ENCODE results near the gene PKD1L1.

PKD1L1 gene

DNA sequence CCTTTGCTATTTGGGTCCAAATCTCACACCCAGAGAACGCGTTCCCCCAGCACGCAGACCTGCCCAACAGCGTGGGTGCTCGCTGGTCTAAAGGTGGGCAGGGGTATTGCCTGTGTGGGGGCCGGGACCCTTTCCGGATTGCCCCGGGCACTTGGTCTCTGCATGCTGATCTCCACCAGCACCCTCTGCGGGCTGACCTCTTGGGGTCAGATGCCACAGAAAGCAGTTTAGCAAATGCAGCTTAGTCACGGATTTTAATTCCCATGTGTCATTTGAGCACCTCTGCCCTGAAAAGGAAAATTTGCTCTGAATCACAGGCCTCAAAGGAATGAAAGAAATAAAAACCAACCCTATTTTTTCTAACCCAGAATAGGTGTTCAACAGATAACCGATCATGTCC, 46.7 kb downstream of the PKD1L1 start:
- H3K27ac Mint-ChIP-seq: no peak overlapping the region
- no peaks in the 10 kb centered on the region for H3K4me1 Mint-ChIP-seq (ENCODE audit: low read depth in 2 of 2)
- H3K9me3 Mint-ChIP-seq: no peaks in the 10 kb centered on the region
- ATAC-seq (replicated peaks): no peak
- H3K36me3 Mint-ChIP-seq (ENCODE audit: insufficient read depth): peaks cover 2% of the 10 kb centered on the region
- H3K4me3 Mint-ChIP-seq: no peak overlapping the region
- no peak for DNase-seq
- H3K27me3 Mint-ChIP-seq: peaks cover 9 to 22% of the 10 kb centered on the region in 2 donors

DNA sequence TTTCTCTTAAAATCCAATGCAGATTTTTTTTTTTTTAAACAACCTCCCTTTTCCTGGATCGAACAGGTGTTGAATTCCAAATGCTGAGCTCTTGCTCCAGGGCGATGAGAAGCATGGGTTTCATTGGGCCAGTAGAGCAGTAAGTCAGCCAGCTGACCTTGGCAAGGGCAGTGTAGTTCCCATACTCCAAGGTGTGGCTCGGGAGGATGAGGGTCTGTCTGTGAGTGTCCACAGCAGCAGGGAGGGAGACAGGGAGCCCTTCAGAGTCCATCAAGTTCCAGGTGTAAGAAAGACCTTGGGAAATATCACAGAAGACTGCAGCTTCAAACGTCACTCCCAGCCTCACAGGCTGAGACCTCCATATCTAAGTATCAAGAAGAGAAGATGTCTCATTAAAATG, 50.4 kb downstream of the PKD1L1 start:
- no peaks in the 10 kb centered on the region for H3K4me1 Mint-ChIP-seq (ENCODE audit: low read depth in 2 of 2)
- no peak for DNase-seq
- peaks cover 13 to 33% of the 10 kb centered on the region in 2 donors for H3K27me3 Mint-ChIP-seq
- H3K9me3 Mint-ChIP-seq: no peaks in the 10 kb centered on the region
- ATAC-seq (replicated peaks): no peak
- H3K4me3 Mint-ChIP-seq: no peak overlapping the region
- peaks cover 2% of the 10 kb centered on the region for H3K36me3 Mint-ChIP-seq (ENCODE audit: insufficient read depth)
- H3K27ac Mint-ChIP-seq: no peak overlapping the region

DNA sequence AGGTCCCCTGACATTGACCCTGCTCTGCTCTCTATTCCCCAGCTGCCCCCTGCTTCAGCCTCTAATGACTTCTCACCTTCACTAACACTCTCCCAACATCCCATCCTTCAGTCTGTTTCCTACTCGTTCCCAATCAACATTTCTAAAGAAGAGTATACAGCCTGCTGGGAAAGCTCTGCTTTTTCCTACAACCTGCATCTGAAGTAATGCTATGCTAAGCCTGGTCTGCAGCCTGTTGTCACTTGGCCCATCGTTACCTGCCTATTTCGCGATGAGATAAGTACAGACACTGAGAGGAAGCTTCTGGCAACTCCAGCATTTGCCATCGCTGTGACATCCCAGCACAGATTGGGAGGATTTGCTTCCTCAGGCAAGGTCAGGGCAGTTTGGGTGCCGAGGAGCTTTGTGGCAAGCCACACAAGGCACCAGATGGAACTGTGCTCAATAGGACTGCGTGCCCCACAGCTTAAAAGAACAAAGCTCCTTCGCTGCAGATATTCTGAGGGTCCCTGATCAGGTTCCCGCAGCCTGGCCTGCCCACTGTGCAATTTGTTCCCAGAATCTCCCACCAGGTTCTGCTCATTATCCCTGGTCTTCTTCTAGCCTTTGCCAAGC, 51.4 kb downstream of the PKD1L1 start:
- Mint-ChIP-seq H3K27me3 (peaks cover 16 to 39% of the 10 kb centered on the region in 2 donors), H3K27ac (no peak overlapping the region), H3K36me3 (ENCODE audit: insufficient read depth) (peaks cover 2% of the 10 kb centered on the region), H3K4me1 (ENCODE audit: low read depth in 2 of 2) (no peaks in the 10 kb centered on the region), H3K9me3 (no peaks in the 10 kb centered on the region), H3K4me3 (no peak overlapping the region)
- DNase-seq (no peak), ATAC-seq (replicated peaks) (no peak)

DNA sequence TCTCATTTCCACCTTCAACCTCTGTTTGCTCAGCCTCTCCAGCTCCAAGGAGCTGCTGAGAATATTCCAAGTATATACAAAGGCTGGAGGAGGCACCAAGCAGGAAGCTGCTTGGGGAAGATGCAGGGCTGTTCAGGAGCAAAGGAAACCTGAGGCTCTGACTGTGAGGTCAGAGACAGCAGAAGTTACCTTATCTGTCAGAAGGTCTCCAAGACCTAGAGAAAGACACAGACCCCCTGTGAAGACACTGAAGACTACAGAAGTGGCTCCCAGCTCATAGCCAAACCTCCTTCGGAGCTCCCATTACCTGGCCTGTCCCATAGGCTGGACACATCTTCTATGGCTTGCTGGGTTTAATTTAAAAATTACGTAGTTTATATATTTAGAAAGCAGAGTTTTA, 53.2 kb downstream of the PKD1L1 start:
- peaks cover 2% of the 10 kb centered on the region for H3K36me3 Mint-ChIP-seq (ENCODE audit: insufficient read depth)
- no peak overlapping the region for H3K27ac Mint-ChIP-seq
- H3K27me3 Mint-ChIP-seq: peaks cover 17 to 51% of the 10 kb centered on the region in 2 donors
- ATAC-seq (replicated peaks) (no peak), DNase-seq (no peak)
- no peak overlapping the region for H3K4me3 Mint-ChIP-seq
- H3K4me1 Mint-ChIP-seq (ENCODE audit: low read depth in 2 of 2): no peaks in the 10 kb centered on the region
- H3K9me3 Mint-ChIP-seq: no peaks in the 10 kb centered on the region

DNA sequence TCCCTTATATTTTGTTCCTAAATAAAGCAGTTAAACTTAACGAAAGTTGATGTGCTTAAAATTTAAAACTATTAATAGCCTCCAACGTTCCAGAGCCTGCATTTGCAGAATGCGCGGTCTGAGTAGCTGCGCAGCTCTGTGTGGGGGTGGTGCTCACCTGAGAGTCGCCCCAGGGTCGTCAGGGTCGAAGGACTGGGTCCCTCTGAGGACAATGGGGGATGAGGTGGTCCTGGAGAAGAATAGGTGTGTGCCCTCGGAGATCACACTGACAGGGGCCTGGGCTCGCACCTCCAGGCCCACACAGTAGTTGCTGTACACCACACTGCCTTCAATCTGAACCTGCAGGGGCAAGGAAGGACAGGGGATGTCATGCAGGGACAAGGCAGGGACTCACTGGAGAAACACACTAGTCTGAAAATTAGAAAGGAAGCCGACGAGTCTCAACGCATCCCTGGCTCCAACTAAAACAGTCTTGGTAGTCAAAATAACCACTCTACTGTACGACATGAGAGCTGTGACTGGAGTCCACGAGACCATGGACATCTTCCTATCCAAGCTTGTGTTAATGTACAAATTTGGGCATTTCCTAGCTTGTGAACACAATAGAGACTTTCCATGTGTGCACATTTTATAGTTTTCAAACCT, 54.4 kb downstream of the PKD1L1 start:
- no peaks in the 10 kb centered on the region for H3K4me1 Mint-ChIP-seq (ENCODE audit: low read depth in 2 of 2)
- no peak overlapping the region for H3K27ac Mint-ChIP-seq
- H3K36me3 Mint-ChIP-seq (ENCODE audit: insufficient read depth): peaks cover 2% of the 10 kb centered on the region
- H3K9me3 Mint-ChIP-seq: no peaks in the 10 kb centered on the region
- H3K4me3 Mint-ChIP-seq: no peak overlapping the region
- H3K27me3 Mint-ChIP-seq: peaks cover 17 to 53% of the 10 kb centered on the region in 2 donors
- ATAC-seq (replicated peaks) (no peak), DNase-seq (no peak)

DNA sequence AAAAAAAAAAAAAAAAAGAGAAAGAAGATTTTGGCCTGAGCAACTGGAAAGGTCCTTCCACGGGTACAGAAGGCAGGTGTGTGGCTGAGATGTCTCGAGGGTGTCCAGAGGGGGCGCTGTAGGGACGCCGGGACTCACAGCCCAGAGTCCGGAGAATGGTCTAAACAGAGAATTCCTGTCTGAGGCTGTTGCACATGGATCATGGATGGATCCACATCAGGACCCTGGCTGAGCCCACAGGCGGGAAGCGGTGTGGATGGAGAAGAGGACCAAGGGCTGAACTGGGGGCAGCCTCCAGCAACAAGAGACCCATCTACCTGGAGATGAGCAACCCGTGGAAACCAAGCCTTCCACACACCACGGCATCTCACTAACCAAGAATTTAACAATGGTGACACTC, 55.0 kb downstream of the PKD1L1 start:
- ATAC-seq (replicated peaks) (no peak), DNase-seq (no peak)
- no peaks in the 10 kb centered on the region for H3K4me1 Mint-ChIP-seq (ENCODE audit: low read depth in 2 of 2)
- no peak overlapping the region for H3K4me3 Mint-ChIP-seq
- no peak overlapping the region for H3K27ac Mint-ChIP-seq
- H3K9me3 Mint-ChIP-seq: no peaks in the 10 kb centered on the region
- H3K36me3 Mint-ChIP-seq (ENCODE audit: insufficient read depth): peaks cover 2% of the 10 kb centered on the region
- peaks cover 17 to 59% of the 10 kb centered on the region in 2 donors for H3K27me3 Mint-ChIP-seq

DNA sequence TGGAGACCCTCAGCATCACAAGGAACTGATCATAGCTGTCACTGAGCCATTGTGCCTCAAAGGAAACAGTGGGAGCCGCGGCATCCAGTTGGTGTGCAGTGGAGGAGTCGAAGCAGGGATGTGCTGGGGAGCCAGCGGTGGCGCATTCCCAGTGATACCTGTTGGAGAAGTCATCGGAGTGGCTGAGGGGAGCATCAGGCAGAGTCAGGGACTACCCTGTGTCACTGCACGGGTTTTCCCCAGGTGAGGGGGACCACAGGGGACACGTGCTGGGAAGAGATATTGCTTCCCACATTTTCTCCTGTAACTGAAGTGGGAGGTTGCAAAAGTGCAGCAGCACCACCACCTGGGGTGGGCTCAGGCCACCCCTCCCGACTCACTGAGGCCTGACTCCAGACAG, 57.7 kb downstream of the PKD1L1 start:
- ATAC-seq (replicated peaks): no peak
- no peak overlapping the region for H3K4me3 Mint-ChIP-seq
- H3K4me1 Mint-ChIP-seq (ENCODE audit: low read depth in 2 of 2): no peaks in the 10 kb centered on the region
- H3K27me3 Mint-ChIP-seq: peaks cover 8 to 37% of the 10 kb centered on the region in 2 donors
- no peaks in the 10 kb centered on the region for H3K9me3 Mint-ChIP-seq
- DNase-seq: no peak
- H3K36me3 Mint-ChIP-seq (ENCODE audit: insufficient read depth): no peaks in the 10 kb centered on the region
- no peak overlapping the region for H3K27ac Mint-ChIP-seq

DNA sequence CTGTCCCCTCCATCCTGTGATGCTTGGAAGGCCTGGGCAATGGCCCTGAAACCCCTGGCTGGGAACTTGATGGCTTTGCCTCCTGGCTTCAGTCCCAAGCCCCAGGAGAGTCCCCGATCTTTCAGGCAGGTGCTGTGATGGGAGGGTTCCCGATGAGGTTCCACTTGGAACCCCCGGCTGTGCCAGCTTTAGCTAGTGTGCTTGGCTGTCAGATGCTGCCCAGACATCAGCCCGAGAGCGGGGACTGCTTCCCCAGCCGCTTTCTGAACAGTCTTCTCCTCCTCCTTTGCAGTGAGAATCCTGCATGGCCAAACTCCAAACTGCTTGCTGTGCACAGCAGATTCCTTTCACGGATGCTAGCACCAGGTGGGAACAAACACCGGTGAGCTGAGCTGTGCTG, 58.1 kb downstream of the PKD1L1 start:
- Mint-ChIP-seq H3K27ac (no peak overlapping the region), H3K9me3 (no peaks in the 10 kb centered on the region), H3K4me3 (no peak overlapping the region), H3K27me3 (peaks cover 8 to 37% of the 10 kb centered on the region in 2 donors), H3K36me3 (ENCODE audit: insufficient read depth) (no peaks in the 10 kb centered on the region), H3K4me1 (ENCODE audit: low read depth in 2 of 2) (no peaks in the 10 kb centered on the region)
- ATAC-seq (replicated peaks): no peak
- no peak for DNase-seq

DNA sequence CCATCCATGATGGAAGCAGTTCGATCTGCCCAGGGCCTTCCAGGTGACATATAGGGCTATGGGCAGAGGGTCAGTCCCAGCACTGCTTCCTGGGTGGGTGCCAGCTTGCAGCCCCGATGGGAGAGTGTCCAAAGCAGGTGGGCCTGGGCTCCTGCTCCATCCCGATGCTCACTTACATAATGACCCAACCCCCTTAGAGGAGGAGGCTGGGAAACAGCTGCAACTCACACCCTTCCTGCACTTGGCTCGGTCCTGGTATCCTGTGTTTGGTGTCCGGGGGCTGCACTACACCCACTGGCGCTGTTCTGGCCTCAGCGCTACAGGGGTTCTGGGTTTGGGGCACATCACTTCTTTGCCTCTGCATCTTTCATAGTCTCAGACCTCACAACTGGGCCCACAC, 58.5 kb downstream of the PKD1L1 start:
- ATAC-seq (replicated peaks): no peak
- Mint-ChIP-seq H3K9me3 (no peaks in the 10 kb centered on the region), H3K4me3 (no peak overlapping the region)

DNA sequence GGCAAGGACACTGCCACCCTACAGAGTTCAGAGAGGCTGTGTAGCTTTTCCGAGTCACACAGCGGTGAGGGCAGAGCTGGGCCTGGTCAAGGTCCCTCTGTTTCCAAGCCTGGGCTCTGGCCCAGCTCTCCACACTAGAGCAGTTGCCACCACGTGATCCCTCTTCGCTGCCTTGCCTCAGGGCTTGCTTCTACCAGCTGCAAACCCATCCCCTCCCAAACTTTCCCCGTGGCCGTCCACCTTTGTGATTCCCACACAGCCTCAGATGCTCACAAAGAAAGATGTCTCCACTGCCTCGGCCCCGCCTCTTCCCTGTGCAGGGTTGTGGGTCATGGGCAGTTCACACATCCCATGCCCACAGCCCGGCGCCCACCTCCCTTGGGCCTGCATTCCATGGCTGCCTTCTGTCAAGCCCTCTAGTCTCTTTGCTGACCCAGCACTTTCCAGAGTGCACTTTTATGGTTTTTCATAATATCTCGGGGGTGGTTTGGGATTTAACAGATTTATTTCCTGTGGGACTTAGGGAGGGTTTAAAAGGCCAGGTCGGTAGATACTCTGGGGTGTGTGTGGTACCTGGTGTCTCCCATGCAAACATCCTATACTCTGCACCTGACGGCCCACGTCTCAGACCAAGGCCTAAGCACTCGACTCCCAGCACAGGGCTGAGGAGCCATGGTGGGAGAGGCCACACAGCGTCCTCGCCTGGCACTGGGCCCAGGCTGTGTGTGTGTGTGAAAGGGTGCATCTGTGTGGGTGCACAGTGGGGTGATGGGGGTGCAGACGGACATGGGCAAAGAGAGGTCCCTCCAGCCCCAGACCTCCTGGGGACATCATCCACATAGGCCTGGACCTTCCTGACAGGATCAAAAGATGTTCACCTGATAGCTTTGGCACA, 59.6 kb downstream of the PKD1L1 start:
- DNase-seq (no peak), ATAC-seq (replicated peaks) (no peak)
- H3K27me3 Mint-ChIP-seq: peaks cover 5 to 37% of the 10 kb centered on the region in 2 donors
- H3K4me1 Mint-ChIP-seq (ENCODE audit: low read depth in 2 of 2): no peaks in the 10 kb centered on the region
- H3K27ac Mint-ChIP-seq: no peak overlapping the region
- no peaks in the 10 kb centered on the region for H3K36me3 Mint-ChIP-seq (ENCODE audit: insufficient read depth)
- H3K4me3 Mint-ChIP-seq: no peak overlapping the region
- no peaks in the 10 kb centered on the region for H3K9me3 Mint-ChIP-seq

More for the DNA sequence above, 58.5 kb downstream of the PKD1L1 start:
- Mint-ChIP-seq H3K27me3 (peaks cover 8 to 37% of the 10 kb centered on the region in 2 donors), H3K27ac (no peak overlapping the region), H3K36me3 (ENCODE audit: insufficient read depth) (no peaks in the 10 kb centered on the region), H3K4me1 (ENCODE audit: low read depth in 2 of 2) (no peaks in the 10 kb centered on the region)
- DNase-seq: no peak

DNA sequence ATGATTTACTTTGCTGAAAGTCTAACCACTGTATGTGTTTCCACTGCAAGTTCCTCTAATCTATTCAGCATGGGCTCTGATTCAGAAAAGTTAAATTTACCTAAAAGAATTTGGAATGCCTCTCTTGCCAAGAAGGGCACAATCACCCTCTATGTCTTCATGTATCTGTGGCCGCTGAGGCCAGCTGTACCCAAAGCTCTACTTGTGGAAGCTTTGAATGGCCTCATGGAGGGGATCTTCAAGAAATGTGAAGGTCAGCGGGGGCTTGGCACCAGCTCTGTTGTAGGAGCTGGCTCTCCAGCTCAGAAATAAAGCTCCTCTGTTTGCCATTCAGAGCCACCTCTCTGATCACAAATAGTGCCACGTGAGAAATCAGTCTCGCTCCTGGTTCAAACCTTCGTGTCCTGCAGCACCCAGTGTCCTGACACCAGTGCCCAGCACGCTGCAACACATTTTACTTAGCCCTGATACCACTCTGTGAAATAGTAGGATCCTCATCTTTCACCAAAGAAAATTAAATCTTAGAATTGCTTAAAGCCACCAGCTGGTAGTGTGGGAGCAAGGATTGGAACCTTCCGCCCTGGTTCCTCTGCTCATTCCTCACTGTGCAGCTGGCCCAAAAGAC, 61.1 kb downstream of the PKD1L1 start:
- DNase-seq (no peak), ATAC-seq (replicated peaks) (no peak)
- H3K4me3 Mint-ChIP-seq: no peak overlapping the region
- no peaks in the 10 kb centered on the region for H3K9me3 Mint-ChIP-seq
- no peaks in the 10 kb centered on the region for H3K36me3 Mint-ChIP-seq (ENCODE audit: insufficient read depth)
- H3K27ac Mint-ChIP-seq: no peak overlapping the region
- H3K27me3 Mint-ChIP-seq: peaks cover 3 to 28% of the 10 kb centered on the region in 2 donors
- no peaks in the 10 kb centered on the region for H3K4me1 Mint-ChIP-seq (ENCODE audit: low read depth in 2 of 2)

DNA sequence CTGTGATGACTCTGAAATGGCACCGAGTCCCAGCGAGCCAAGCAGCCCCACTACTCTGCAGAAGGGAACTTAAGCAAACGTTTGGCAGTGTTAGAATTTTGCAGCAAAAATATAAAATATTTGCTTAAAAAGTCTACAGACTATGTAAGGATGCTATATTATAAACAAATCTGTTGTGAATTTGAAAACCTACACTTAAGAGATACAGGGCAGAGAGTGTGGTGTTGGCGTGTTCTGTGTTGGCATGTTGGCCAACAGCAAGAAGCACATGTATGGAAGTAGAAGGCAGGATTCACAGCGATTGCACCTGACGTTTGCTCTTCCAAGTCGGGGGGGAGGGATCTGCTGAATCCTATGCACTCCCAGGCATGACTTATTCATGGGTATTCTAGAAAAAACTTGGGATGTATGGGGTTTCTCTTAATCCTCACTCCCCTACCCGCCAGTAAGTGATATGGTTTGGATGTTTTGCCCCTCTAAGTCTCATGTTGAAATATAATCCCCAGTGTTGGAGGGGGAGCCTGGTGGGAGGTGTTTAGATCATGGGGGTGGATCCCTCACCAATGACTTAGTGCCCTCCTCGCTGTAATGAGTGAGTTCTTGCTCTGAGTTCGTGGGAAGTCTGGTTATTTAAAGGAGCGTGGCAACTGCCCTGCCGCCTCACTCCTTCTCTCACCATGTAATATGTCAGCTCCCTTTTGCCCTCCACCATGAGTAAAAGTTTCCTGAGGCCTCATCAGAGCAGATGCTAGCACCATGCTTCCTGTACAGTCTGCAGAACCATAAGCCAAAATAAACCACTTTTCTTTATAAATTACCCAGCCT, 62.1 kb downstream of the PKD1L1 start:
- Mint-ChIP-seq H3K36me3 (ENCODE audit: insufficient read depth) (no peaks in the 10 kb centered on the region), H3K4me3 (no peak overlapping the region), H3K4me1 (ENCODE audit: low read depth in 2 of 2) (no peaks in the 10 kb centered on the region), H3K27ac (no peak overlapping the region), H3K9me3 (no peaks in the 10 kb centered on the region), H3K27me3 (peaks cover 0 to 20% of the 10 kb centered on the region in 2 donors)
- ATAC-seq (replicated peaks) (no peak), DNase-seq (no peak)

Measured in effector memory CD8-positive, alpha-beta T cell (primary cell).